Measurements from ENCODE around the gene GPR21.

DNA sequence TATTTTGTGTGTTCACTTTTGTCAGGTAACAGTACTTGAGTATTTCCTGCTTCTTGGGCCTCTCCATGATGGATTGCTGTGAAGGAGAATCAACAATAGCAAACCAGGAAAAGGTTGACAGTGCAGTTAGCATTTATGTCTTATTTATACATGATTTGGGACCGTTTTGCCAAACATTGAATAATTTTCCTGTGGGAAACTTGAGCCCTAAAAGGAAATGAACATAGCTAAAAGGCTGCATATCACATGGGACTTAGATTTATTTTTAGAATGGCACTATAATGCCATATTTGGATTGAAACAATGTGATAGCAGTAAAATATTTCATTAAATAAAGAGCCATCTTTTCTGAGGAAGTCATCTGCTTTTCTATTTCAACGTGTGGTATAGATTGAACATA is 15.3 kb downstream of the GPR21 start:
- TF ChIP-seq SNAI2 (CRISPR knock-in tag; IDR thresholded peaks at IDR 0.05) (no peak), ZNF565 (CRISPR knock-in tag; conservative IDR thresholded peaks at IDR 0.05; ENCODE audit: low read depth) (no peak), CREB5 (CRISPR knock-in tag; IDR thresholded peaks at IDR 0.05; ENCODE audit: low read depth) (no peak)
- TF ChIP-seq, protein P1, sequence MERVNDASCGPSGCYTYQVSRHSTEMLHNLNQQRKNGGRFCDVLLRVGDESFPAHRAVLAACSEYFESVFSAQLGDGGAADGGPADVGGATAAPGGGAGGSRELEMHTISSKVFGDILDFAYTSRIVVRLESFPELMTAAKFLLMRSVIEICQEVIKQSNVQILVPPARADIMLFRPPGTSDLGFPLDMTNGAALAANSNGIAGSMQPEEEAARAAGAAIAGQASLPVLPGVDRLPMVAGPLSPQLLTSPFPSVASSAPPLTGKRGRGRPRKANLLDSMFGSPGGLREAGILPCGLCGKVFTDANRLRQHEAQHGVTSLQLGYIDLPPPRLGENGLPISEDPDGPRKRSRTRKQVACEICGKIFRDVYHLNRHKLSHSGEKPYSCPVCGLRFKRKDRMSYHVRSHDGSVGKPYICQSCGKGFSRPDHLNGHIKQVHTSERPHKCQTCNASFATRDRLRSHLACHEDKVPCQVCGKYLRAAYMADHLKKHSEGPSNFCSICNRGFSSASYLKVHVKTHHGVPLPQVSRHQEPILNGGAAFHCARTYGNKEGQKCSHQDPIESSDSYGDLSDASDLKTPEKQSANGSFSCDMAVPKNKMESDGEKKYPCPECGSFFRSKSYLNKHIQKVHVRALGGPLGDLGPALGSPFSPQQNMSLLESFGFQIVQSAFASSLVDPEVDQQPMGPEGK (CRISPR knock-in tag; IDR thresholded peaks at IDR 0.05; ENCODE audit: borderline replicate concordance): no peak

Data from SK-N-SH treated with all-trans-retinoic acid at 6 μM for 48 hours (cell line).